Subcutaneous adipose tissue (tissue), 4 donors: ENCODE measurements around the gene CLIC3. TPM values are rescaled to one million over a fixed set of nuclear protein-coding genes. Genes with fewer than 3 reads are reported as not detected.

Experiments used
- CTCF ChIP-seq: fragments of 450-650 bp; IDR thresholded peaks from one replicate; pipeline ENCODE4 v1.5.1; 2016; ENCODE audit warnings: low read depth, mild to moderate bottlenecking, control low read depth, antibody characterized with exemption, moderate library complexity
- total RNA-seq, 4 donors: library from RNA; depleted of rRNA; stranded (reverse); fragments of >200 nt; gene quantifications; one replicate each; pipeline ENCODE4 v1.1.0, GENCODE V29; 2016

The CLIC3 gene
- total RNA-seq, 4 donors from 2014 or later: 1.8 to 2.2 TPM; not detected in 2

DNA sequence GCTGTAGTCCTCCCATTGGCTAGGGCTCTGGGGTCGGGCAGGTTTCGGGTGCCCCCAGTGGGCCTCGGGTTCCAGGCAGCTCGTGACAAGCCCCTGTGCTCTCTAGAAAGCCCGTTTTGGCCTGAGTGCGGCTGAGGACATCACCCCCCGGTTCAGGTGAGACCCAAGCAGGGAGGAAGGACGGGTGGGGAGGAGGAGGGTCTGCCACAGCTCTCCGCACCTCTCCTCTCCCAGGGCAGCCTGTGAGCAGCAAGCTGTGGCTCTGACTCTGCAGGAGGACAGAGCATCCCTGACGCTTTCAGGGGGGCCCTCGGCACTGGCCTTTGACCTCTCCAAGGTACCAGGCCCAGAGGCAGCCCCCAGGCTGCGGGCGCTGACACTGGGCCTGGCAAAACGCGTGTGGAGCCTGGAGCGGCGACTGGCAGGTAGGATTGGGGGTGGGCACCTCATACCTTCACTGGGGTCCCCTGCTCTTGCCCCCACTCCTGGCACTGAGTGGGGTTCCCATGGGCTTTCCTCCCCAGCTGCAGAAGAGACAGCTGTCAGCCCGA is 3.5 kb downstream of the CLIC3 start:
- TF ChIP-seq CTCF: no peak

GRCh38 chr9:136991993-136992818 is 4.2 kb downstream of the CLIC3 start, which contains the start of gene PAXX:
Gene PAXX (plus strand): TSS chr9:136992422. CDS start chr9:136992444, 22 bp downstream.
- no peak for TF ChIP-seq CTCF

DNA sequence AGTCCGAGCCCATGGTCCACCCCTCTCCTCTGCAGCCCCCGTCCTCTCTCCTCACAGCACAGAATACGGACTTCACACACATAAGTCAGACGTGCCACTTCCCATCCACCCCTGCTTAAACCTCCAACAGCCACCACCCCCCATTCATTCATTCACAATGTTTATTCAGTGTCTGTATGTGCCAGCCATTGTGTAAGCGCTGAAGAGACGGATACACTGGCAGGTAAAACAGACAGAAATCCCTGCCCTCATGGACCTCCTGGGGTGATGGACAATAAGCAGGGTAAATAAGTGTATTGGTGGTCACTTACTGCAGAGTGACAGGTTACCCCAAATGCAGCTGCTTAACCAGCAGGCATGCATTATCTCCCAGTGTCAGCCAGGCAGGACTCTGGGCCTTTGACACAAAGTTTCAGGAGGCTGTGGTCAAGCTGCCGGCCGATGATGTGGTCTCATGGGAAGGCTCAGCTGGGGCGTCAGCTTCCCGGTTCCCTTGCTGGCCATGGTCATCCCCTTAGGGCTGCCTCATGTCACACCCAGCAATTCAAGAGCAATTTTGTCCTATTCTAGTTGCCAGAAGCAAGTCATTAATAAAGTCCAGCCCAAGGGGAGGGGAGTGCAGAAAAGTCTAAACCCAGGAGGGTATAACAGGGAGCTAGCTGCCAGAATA is 6.0 kb downstream of the CLIC3 start:
- no peak for TF ChIP-seq CTCF

DNA sequence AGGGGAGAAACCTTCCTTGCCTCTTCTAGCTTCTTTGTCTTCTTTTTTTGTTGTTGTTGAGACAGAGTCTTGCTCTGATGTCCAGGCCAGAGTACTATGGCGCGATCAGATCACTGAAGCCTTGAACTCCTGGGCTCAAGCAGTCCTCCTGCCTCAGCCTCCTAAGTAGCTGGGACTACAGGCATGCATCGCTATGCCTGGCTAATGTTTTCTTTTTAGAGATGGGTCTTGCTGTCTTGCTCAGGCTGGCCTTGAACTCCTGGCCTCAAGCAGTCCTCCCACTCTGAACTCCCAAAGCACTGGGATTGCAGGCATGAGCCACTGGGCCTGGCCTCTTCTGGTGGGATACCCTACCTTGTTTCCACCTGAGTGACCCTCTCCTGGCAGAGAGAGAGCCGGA is 7.5 kb downstream of the CLIC3 start:
- no peak for TF ChIP-seq CTCF

- no peak for TF ChIP-seq CTCF
These were observed 10.5 kb downstream of the CLIC3 start for GRCh38 chr9:136985853-136986252.

- no peak for TF ChIP-seq CTCF
These were observed 11.3 kb downstream of the CLIC3 start for GRCh38 chr9:136985027-136985602.
